Measurements from ENCODE around the gene LRRN4.
"Not testable (repeated sequence)": the region's sequence is repeated elsewhere in the genome, so short reads cannot be mapped to it uniquely, and the experiment has no call there.

The LRRN4 gene

DNA sequence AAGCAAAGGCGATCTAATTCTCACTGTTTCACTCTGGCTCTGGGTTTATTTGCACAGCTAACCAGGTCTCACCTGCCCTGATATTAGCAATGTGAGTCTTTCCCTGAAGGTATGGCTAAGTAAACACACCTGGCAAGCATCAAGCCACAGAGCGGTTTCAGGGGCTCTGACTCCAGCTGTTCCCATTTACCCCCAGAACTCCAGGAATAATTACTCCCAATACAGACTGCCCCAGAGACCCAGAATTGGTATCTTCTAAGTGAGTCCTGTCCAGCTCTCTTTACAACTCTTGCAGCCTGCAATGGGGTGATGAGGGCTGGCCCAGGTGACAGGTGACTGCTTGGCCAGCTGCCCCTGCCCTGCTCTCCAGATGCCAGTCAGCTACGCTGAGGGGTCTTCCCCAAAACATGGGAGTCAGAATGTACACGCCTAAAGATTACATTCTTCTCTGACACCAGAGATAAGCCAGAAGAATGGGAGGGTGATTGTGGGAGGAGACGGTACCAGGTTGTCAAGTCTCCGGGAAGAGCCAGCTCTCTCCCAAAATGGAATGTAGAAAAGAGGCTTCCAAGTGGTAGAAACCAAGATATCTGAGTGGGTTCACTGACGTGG lies 4.9 kb upstream of the LRRN4 start:
- no peak for DNase-seq

DNA sequence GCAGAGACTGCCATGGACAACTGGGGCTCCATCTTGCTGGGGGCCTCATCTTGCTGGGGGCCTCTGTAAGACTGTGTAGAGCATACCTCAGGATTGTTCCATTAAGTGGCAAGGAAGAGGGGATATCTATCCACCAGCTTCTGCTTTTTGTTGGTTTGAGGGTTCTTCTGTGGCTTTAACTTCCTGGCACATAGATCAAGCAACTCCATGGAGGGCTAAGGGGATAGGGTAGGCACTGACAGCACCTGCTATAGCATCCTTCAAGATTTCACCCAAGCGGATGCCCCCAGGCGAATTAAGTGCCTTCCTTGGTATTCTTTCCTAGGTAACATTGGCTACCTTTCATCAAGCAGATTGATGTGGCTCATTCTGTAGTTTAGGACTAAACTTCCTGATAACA lies 3.8 kb upstream of the LRRN4 start:
- no peak for DNase-seq

DNA sequence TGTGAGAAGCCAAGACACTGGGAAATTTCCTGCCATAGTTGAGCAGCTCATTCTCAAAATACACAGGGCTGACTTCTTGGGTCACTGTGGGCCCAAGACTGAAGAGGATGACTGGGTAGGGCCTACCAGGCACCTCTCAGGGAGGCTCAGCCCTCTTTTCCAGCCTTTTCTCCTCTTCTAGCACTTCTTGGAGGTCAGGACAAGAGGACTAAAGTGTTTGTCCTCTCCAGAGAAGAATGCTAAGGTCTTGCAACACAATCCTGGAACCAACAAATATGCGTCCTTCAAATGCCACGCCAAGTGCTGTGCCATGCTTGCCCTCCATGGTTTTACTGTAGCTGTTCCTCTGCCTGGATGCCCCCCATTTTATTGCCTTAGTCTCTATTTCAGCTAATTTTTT lies 3.3 kb upstream of the LRRN4 start:
- DNase-seq = no peak

DNA sequence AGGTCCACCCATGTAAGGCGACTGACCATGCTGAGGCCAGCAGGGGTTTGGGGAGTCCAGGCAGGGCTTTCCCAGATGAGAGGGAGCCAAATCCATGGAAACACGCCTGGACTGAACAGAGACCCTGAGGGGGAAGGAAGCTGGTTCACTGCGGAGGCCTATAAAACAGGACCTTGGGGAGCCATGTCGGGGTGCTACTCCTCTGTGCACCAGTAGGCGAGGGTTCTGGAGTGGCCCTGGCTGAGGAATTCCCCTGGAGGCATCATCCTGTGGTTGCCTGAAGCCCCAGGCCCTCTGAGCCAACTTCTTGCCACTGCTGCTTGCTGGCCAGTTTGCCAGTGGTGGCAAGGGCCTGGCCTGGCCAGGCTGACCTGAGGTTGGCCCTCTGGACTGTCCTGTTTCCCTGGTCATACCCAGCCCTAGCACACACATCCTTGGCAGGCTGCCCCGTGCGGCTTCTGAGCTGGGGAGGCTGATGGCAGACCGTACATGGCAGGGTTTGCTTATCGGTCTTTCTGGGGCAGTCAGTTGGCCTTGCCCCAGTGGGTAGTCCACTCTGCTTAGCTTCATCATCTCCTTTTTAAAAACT lies 2.2 kb upstream of the LRRN4 start:
- DNase-seq = no peak

DNA sequence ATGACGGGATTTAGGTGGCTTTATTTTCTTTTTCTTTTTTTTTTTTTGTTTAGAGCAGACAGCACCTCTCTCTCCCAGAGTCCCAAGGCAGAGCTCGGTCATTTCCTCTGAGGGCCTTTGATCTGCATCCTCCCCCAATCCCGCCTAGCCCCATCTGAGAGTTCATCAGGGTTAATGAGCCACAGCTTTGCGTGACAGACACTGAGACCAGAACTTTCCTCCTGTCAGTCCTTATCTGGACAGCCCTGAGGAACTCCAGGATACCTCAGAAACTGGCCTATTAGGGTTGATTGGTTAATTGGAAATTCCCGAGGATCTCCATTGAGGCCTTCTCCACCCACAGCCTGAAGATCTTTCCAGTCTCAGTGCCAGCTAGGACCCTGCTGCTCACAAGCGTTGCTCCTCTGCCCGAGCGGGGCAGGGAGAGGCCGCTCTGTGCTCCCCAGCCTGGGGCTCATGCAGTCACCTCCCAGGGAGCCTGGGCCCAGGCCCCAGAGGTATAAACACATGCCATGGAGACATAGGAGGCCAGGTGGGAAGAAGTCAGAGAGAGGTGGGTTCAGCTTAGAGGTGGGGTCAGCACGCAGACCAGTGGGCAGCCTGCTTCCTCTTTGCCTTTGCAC lies 1.4 kb upstream of the LRRN4 start:
- no peak for DNase-seq

DNA sequence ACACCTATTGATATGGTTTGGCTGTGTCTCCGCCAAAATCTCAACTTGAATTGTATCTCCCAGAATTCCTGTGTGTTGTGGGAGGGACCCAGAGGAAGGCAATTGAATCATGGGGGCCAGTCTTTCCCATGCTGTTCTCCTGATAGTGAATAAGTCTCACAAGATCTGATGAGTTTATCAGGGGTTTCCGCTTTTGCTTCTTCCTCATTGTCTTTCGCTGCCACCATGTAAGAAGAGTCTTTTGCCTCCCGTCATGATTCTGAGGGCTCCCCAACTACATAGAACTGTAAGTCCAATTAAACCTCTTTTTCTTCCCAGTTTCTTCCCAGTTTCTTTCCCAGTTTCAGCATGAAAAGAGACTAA lies 810 bp upstream of the LRRN4 start:
- DNase-seq = not testable (repeated sequence)

DNA sequence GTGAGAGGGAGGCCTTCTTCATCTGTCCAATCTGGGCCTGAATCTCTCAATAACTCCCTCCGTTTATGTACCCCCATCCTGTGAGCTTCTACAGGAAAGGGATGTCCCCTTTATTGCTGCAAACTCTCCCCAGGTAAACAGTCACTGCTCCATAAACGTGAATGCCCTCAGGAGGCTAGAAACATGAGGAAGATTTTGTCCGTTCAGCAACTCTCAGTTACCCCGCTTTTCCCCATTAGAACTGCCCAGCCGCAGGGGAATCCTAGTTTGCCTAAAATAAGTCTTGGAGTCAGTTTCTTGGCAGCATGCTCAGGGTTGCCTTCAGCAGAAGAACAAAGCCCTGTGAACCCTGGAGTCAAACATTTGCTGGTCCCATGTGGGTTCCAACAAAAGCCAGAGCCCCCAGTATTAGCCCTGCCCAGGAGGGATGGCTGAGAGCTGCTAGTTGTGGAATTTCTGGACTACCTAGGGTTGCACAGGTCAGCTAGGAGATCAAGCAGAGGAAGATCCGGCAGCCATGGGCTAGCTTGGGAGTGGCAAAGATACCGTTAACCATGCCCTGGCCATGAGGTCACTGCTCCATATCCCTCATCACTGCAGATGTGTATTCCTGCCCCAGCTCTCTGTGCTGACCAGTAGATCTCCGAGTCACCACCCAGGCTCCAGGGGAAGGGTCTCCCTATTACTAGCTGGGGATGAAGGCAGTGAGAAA lies 640 bp downstream of the LRRN4 start:
- no peak for DNase-seq

DNA sequence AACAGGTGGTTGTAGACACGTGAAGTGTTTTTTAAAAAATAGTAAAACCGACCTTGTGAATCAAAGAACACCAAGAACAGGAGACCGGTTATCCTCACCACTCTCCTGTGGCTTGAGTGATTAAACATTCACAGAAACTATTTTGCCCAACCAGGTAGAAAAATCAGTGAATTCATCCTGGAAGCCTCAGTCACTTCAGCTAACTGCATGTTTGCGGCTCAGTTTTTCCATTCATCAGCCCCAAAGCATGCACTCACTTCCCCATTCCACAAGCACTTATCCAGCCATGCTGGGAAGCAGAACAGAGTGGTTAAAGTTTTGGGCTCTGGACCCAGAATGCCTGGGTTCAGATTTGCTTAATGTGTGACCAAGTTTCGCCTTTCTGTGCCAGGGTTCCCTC lies 2.4 kb downstream of the LRRN4 start:
- DNase-seq = no peak

DNA sequence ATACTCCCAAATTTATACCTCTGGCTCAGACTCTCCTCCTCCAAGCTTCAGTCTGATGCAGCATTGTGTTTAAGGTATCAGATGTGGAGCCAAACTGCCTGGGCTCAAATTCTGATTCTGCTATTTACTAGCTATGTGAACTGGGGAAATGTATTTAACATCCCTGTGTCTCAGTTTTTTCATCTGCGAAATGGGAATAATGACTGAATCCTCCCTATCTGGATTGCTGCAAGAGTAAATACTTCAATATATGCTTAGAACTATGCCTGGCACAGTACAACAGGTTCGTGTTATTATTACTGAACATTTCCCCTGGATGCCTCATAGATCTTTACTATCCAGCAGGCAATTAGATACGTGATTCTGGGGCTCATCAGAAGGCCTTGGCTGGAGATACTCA lies 5.5 kb downstream of the LRRN4 start:
- no peak for DNase-seq

DNA sequence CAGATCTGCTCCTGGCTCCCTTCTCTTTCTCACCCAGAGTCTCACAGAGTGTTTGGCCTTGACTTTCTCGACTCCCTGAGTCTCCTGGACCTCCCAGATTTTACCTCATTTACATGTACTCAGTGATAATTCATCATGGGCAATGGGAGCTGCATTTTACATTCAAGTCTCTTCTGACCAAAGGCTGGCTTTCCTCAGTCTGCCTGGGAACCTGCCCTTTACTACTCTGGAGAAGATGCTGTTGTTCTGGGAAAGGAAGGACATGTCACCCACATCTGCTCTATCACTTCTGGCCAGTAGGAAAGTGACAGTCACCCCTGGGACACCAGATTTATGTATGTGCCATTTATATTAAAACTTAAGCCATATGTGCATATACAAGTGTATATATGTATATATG lies 7.4 kb downstream of the LRRN4 start:
- DNase-seq = no peak

DNA sequence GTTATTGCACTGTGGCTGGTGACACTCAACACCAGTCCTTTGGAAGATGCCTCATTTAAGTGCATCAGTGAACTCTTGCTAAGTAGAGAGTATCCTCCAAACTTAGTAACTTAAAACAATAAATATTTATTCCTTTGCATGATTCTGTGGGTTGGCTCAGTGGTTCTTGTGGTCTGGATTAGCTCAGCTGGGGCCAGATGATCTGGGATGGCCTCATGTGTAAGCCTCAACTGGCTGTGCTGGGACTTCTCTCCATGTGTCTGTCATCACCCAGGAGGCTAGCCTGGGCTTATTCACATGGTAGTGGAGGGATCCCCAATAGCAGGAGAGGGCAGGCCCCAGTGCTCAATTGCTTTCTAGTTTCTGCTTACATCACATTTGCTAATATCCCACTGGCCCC lies 8.3 kb downstream of the LRRN4 start:
- DNase-seq = no peak

DNA sequence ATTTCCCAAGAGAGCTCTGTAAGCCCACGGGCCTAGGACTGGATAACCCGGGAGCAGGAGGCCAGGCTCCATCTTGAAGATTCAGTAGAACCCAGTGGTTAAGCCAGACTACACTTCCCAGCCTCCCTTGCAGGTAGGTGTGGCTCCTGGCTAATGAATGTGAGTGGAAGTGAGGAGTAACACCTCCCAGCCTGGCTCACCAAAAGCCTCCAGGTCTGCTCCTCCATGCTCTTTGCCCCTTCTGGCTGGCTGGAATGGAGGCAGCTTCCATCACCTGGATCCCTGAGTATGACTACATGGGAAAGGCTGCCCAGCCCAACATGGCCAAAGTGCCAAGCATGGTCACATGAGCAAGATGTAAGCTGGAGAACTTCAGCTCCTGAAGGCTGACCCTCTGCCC lies 9.7 kb downstream of the LRRN4 start:
- DNase-seq = no peak

DNA sequence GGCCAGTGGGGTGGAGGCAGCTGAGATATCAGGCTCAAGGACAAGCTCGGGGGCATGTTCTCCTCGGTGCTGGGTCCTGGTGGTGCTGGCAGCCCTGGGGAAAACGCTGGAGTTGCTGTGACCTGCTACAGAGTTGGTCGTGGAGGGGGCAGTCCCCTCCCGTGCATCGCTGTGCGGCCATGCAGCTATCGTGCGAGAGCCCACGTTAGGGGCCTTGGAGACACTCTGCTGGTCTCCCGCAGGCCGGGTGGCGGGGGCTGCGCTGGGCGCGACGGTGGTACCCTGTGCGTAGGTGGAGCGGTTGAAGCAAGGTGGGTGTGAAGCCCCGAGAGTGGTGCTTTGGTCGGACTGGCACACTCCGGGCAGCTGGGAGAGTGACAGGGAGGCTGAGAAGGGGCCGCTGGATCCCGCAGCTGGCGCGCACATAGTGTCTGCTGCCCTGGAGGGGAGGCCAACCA lies 12.0 kb downstream of the LRRN4 start:
- DNase-seq = no peak

DNA sequence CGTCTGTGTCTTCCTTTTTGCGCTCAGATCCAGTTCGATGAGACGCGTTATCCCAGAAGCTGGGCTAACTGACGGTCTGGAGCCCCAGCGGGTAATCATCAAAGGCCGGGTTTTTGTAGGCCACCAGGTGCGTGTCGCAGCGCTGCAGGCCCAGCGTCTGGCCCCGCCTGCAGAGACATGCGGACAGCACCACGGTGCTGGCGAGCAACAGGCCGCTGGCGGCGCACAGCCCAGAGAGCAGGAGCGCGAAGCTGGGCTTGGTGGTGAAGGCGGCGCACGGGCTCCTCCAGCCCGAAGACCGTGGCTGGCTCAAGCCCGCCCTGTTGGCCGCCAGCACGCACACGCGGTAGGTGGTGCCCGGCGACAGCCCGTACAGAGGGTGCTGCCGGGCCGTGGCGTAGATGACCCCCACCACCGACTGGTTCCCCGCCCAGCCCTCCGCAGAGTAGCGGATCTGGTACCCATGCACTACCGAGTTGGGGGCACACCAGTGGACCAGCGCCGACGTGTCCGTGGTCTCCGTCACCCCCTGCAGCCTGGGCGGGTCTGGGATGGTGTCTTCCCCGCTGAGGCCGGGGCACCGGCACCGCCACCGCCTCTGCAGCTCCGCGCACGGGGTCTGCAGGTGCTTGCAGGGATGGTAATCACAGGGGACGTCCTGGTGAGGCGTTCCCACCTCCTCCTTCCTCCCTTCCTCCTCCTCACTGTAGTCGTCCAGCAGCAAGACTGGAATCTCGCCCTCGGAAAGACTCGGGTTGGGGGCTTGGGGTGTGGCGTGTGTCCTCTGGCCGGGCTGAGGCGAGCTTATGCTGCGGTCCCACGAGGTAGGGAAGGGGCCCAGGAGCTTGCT lies 12.7 kb downstream of the LRRN4 start:
- no peak for DNase-seq

DNA sequence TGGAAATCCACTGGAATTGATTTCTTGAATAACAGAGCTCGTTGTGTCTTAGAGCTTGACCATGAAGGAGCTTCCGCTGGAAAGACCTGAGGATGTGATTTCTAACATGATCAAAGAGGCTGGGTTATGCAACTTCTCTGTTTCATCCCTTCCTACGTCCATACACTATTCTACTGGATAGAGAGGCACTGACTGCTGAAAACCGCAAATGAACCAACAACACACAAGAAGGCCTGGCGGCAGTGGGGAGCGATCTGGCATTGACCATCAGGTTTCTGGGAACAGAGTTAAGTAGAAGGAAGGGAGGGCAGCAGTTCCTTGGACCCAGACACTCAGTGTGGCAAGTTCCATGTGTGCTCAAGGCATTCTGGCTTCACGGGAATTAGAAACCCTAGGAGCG lies 13.3 kb downstream of the LRRN4 start:
- no peak for DNase-seq

DNA sequence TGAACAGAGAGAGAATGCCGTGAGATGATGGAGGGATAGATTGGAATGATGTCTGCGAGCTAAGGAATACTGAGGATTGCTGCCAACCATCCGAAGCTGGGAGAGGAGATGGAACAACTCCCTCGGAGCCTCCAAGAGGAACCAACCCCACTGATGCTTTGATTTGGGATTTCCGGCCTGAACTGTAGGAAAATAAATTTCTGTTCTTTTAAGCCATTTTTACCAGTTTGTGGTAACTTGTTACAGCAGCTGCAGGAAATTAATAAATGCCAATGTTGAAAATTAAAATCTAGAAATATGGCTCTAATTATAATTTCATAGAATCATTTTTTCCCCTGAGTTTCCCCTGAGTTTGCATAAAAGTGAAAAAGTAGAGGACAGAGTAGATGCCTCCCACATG lies 14.1 kb downstream of the LRRN4 start:
- no peak for DNase-seq

DNA sequence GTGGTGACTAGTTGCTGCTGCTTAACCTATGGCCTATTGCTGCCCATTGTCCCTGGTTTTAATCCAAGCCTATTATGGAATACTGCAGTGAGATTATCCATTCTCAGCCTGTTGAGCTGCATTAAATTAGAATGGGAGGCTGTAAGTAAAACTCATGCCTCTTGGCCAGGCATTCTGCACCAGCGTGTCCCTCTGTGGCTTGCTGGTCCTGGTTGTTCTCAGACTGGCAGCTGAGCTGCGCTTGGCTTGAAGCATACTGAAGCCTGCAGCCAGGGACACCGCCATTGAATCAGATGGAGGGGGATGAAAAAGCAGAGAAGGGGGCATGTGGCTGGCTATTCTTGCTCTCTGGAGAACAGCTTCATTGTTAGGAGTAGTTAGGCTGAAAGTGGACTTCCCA lies 15.6 kb downstream of the LRRN4 start:
- DNase-seq = no peak

DNA sequence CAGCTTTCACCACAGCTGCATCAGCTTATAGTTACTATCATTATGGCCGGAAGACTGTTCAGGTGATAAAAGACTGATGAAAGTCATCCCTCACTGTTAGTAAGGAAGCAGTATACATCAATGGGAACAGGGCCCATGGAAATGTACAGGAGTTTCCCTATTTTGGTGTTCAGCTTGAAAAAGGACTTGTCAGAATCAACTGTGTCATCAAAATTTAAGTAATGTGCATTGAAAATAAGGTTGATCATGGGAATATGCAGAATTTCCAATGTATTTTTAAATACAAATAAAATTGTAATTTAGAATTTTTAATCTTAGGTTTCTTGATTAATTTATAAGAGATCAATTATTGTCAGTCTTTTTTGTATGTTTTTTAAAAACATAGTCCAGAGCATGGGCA lies 16.8 kb downstream of the LRRN4 start:
- no peak for DNase-seq

DNA sequence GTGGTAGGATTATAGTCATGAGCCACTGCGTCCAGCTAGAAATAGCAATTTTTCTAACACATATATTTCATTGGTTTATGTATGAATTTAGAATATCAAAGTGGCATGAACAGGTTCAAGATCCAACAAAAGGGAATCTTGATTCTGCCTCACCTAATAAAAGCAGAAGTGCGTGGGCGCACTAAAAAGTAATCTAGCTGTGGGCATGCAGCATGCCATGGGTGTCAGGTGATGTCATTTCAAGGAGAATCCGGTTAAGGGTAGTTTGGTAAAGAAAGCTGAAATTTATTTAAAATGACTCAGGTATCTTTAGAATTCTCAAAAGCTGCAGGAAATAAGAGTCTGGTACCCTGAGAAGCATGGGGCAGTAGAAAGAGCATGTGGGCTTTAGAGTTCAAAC lies 17.6 kb downstream of the LRRN4 start:
- no peak for DNase-seq

DNA sequence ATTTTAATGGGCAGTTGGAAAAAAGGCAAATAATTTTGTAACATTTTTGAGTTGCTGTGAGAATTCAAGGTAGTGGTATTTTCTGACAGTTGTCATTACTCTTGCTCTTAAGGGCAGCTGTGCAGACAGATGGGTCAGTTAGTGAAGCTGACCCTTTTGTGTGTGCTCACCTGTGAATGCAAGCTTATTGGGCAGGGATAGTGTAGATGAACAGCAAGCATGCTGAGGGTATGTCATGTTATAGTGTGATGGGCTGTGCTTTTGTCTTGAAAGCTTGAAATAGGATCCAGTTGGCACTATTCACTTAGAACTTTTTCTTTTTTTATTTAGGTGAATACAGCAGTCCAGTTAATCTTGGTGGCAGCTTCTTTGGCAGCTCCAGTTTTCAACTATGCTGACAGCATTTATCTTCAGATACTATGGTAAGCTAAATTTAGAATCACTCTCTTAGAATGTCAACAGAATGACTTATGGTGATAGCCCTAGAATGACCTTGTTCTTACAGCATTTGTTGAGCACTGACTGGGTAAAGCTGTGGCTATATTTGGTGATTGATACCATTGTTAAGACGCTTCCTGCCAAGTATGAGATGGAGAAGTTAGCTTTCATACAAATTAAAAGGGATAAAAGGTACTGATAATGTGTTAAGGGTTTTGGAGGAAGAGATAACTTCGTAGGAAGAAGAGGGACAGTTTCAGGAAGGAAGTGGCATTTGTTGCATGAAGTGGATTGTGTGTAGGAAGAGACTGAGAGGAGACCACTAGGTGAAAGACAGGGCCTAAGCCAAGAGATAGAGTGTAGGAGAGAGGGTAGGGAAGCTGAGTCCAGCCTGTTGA lies 19.5 kb downstream of the LRRN4 start:
- no peak for DNase-seq

DNA sequence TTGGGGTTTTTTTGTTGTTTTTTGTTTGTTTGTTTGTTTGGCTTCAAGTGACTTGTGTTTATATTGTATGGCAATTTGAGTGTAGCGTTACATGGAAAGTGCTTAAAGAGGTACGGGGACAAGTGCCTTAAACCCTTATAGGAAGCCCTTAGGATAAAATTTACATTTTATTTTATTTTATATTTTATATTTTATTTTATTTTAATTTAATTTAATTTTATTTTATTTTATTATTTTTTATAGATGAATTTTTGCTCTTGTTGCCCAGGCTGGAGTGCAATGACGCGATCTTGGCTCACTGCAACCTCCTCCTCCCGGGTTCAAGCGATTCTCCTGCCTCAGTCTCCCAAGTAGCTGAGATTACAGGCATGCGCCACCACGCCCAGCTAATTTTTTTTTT lies 21.0 kb downstream of the LRRN4 start:
- not testable (repeated sequence) for DNase-seq

DNA sequence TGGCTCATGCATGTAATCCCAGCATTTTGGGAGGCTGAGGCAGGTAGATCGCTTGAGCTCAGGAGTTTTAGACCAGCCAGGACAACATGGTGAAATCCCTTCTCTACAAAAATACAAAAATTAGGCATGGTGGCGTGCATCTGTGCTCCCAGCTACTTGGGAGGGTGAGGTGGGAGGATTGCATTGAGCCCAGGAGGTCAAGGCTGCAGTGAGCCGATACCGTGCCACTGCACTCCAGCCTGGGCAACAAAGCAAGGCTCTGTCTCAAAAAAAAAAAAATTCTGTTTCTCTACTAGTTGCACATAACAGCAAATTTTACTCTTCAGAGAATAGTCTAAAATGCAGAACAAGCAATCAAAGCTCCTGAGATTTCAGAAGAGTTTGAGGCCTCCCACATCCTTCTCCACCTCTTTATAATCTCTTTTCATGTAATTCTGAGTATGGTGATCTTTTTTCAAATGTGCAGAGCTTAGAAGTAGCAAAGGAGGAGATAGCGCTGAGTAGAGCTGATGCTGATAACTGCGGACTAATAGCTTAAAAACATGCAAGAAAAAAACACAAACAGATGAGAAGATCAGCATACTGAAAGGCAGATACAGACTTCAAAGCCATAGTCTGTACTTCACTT lies 23.3 kb downstream of the LRRN4 start:
- DNase-seq = no peak

Data from effector CD4-positive, alpha-beta T cell (primary cell).